Uterus (tissue), 4 donors: Measurements from ENCODE around the gene C4orf50. TPM values are rescaled to one million over a fixed set of nuclear protein-coding genes. Genes with fewer than 3 reads are reported as not detected.

ENCODE experiments used
- DNase-seq, 2 donors: peaks; one replicate each; pipeline ENCODE4 v3.0.0-alpha.2; 2019 to 2020
- H3K27ac ChIP-seq, 2 donors: fragments of 200-600 bp; sonication (generic); 1 replicate in 1 of 2; 2 replicates in 1 of 2; pipeline ENCODE4 v1.5.1; 2016 to 2018
- H3K27me3 ChIP-seq, 2 donors: fragments of 200-600 bp; sonication (generic); one replicate each; pipeline ENCODE4 v1.5.1; 2018 to 2019; ENCODE audit warnings: control low read depth in 1 of 2
- H3K36me3 ChIP-seq, 2 donors: fragments of 200-600 bp; sonication (generic); one replicate each; pipeline ENCODE4 v1.5.1; 2019; ENCODE audit warnings: control low read depth in 1 of 2
- H3K4me1 ChIP-seq, 2 donors: fragments of 200-600 bp; sonication (generic); one replicate each; pipeline ENCODE4 v1.5.1; 2018 to 2019; ENCODE audit warnings: control low read depth in 1 of 2
- H3K4me3 ChIP-seq, 2 donors: fragments of 200-600 bp; sonication (generic); 1 replicate in 1 of 2; 2 replicates in 1 of 2; pipeline ENCODE4 v1.5.1; 2018 to 2019; ENCODE audit warnings: mild to moderate bottlenecking in 1 of 2
- H3K9me3 ChIP-seq, 2 donors: fragments of 200-600 bp; sonication (generic); one replicate each; pipeline ENCODE4 v1.5.1; 2019; ENCODE audit warnings: control low read depth in 1 of 2
- POLR2A ChIP-seq, 2 donors: fragments of 450-650 bp; IDR thresholded peaks; one replicate each; pipeline ENCODE4 v1.6.1; 2016; ENCODE audit warnings: antibody characterized with exemption in 2 of 2, mild to moderate bottlenecking in 1 of 2, moderate library complexity in 1 of 2
- intact Hi-C: fragments of 100-400 bp; cut with DNase I; formaldehyde crosslinking; loops from one replicate; pipeline ENCODE4 v1.15.1; 2023; ENCODE audit warnings: low total_unique reads
- microRNA counts, 2 donors: library from miRNA; unstranded; fragments of <30 nt; microRNA quantifications; one replicate each; lab custom pipeline; 2016 to 2017
- microRNA-seq: library from miRNA; unstranded; fragments of <30 nt; microRNA quantifications from one replicate; pipeline ENCODE4, GENCODE V29; 2016; ENCODE audit warnings: borderline microRNAs expressed, borderline replicate concordance
- small RNA-seq: library from RNA; depleted of rRNA; stranded (forward); fragments of <200 nt; gene quantifications from one replicate; pipeline ENCODE3, GENCODE V24; 2016
- total RNA-seq, 4 donors: library from RNA; depleted of rRNA in 3 of 4; stranded (reverse); fragments of >200 nt in 3 of 4; gene quantifications; one replicate each; pipeline versions ENCODE4 v1.1.0 to v1.2.4, GENCODE V29; 2014 to 2023
- TF ChIP-seq, protein P1 (sequence below), 4 experiments: fragments of 200-600 bp in 2 of 4; fragments of 450-650 bp in 2 of 4; sonication (generic) in 2 of 4; IDR thresholded peaks; one replicate each; pipeline ENCODE4 v1.5.1; 2016 to 2019; ENCODE audit warnings: antibody characterized with exemption in 4 of 4, mild to moderate bottlenecking in 2 of 4, moderate library complexity in 1 of 4
- donor health status: DM: yes; HTN: yes; CAD: no.

The C4orf50 gene
- total RNA-seq, 4 donors from 2014 or later = under 0.01 to 0.07 TPM; not detected in 2

GRCh38 chr4:5852523-5853202 is 165.6 kb downstream of the C4orf50 start:
- H3K4me3 ChIP-seq = no peak overlapping the region
- no peak overlapping the region for H3K27ac ChIP-seq
- no peaks in the 10 kb centered on the region for H3K4me1 ChIP-seq
- intact Hi-C loops = no loop called here
- DNase-seq = no peak
- no peaks in the 10 kb centered on the region for H3K27me3 ChIP-seq
- H3K9me3 ChIP-seq = no peaks in the 10 kb centered on the region
- no peaks in the 10 kb centered on the region for H3K36me3 ChIP-seq
- TF ChIP-seq, protein P1, sequence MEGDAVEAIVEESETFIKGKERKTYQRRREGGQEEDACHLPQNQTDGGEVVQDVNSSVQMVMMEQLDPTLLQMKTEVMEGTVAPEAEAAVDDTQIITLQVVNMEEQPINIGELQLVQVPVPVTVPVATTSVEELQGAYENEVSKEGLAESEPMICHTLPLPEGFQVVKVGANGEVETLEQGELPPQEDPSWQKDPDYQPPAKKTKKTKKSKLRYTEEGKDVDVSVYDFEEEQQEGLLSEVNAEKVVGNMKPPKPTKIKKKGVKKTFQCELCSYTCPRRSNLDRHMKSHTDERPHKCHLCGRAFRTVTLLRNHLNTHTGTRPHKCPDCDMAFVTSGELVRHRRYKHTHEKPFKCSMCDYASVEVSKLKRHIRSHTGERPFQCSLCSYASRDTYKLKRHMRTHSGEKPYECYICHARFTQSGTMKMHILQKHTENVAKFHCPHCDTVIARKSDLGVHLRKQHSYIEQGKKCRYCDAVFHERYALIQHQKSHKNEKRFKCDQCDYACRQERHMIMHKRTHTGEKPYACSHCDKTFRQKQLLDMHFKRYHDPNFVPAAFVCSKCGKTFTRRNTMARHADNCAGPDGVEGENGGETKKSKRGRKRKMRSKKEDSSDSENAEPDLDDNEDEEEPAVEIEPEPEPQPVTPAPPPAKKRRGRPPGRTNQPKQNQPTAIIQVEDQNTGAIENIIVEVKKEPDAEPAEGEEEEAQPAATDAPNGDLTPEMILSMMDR (IDR thresholded peaks at IDR 0.05) = no peak
- TF ChIP-seq POLR2A (IDR thresholded peaks at IDR 0.05) = no peak

DNA sequence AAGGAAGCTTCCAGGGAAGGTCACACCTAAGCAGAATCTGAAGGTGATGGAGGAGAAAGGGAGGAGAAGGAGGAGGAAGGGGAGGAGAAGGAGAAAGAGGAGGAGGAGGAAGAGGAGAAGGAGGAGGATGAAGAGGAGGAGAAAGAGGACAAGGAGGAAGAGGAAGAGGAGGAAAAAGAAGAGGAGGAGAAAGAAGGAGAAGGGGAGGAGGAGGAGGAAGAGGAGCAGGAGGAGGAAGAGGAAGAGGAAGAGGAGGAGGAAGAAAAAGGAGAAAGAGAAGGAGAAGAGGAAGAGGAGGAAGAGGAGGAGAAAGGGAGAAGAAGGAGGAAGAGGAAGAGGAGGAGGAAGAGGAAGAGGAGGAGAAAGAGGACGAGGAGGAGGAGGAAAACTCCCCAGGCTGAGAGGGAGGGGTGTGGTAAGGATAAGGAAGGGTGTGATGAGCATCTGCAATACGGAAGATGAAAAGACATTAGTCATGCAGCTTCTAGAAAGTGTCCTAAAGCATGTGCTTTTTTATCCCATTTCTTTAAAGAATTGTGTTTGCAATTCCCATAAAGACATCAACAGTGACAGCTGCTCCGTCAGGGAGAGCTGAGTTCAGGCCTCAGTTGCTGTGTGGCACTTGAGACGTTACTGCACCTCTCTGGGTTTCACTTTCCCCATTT is 166.5 kb downstream of the C4orf50 start:
- H3K27me3 ChIP-seq = no peaks in the 10 kb centered on the region
- H3K36me3 ChIP-seq = no peaks in the 10 kb centered on the region
- no peak overlapping the region for H3K4me3 ChIP-seq
- no peaks in the 10 kb centered on the region for H3K9me3 ChIP-seq
- H3K27ac ChIP-seq = no peak overlapping the region
- no peaks in the 10 kb centered on the region for H3K4me1 ChIP-seq
- intact Hi-C loops = no loop called here
- no peak for DNase-seq
- TF ChIP-seq, protein P1 (IDR thresholded peaks at IDR 0.05) = no peak
- no peak for TF ChIP-seq POLR2A (IDR thresholded peaks at IDR 0.05)

MicroRNAs encoded within 50 kb of the gene (microRNA counts, 767-probe panel; counts per million panel counts)
- 0 counts per million in 2 donors for microRNA hsa-miR-378d (lab: Ali Mortazavi, UCI)

Small RNAs within 50 kb of the gene (microRNA-seq; reads per million reads assigned to microRNA genes)
- gene MIR378D1 = not detected

Small RNAs within 50 kb of the gene (small RNA-seq; reads per million reads assigned to genes)
- not detected for gene MIR378D1

Other genes starting within 250 kb of the C4orf50 start
- 10 to 100 TPM in 1 of 4 donors, 1 to 10 TPM in 2, under 1 TPM in 1; 0.59 to 42.8 (median 2.3) TPM for gene CRMP1, start 125.3 kb downstream of the C4orf50 start, total RNA-seq
- under 1 TPM in 2 of 4 donors, not detected in 2; 0.26 to 0.48 TPM for gene JAKMIP1, start 182.1 kb upstream of the C4orf50 start, total RNA-seq